GM21576 (cell line): ENCODE data around the gene KCNG4.
"Not testable (repeated sequence)": the region's sequence is repeated elsewhere in the genome, so short reads cannot be mapped to it uniquely, and the experiment has no call there.

ENCODE experiments used
- ATAC-seq: cut with Tn5 transposase; IDR thresholded peaks from one replicate; pipeline ENCODE4 v1.9.1; 2021; ENCODE audit warnings: mild to moderate bottlenecking, moderate library complexity; ENCODE audit not compliant: unreplicated experiment

KCNG4 gene

DNA sequence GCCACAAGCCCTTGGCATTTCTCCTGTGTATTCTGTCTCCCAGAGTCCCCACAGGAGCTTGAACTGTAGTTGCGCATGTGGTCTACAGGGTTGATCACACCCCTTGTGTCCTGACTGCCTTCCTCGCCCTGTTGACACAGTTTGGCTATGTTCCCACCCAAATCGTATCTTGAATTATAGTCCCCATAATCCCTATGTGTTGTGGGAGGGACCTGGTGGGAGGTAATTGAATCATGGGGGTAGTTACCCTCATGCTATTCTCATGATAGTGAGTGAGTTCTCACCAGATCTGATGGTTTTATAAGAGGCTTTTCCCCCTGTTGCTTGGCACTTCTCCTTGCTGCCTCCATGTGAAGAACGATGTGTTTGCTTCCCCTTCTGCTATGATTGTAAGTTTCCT, 27.7 kb downstream of the KCNG4 start:
- ATAC-seq = no peak

- ATAC-seq = no peak
Measured at GRCh38 chr16:84209989-84210388, 29.8 kb downstream of the KCNG4 start.

DNA sequence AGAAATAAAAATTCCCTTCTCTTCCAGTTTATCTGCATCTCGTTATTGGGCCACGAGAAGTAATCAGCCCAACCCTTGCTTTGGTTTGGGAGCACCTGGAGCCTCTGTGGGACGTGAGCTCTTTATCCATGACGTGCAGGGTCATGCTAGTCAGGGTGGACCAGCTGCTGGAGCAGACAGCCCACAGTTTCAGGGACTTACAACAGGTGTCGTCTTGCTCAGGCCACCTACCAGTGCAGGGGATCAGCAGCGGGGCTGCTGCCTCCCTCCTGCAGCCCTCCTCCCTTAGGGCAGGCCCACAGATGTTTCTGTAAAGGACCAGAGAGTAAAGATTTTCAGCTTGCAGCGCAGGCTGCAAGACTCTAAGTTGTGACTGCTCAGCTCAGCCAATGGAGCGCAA, 31.9 kb downstream of the KCNG4 start:
- ATAC-seq = no peak

DNA sequence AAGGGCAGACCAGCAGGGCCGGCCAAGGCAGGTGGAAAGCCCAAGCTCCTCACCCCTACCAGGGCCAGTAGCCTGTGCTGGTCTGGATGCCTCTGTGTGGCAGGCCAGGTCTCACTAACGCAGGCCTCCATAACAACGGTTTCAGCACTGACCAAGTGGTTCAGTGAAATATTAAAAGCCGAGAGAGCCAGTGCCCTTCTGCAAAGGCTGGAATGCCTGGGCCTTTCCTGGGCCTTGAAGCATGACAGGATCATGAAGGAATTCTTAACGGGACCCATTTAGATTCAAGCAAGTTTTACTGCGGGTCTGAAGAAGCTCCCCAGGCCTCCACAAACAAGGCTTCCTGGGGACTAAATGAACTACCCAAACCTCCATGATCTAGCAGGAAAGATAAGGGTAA, 32.6 kb downstream of the KCNG4 start:
- ATAC-seq = no peak

- no peak for ATAC-seq
Measured at GRCh38 chr16:84205976-84206691, 33.7 kb downstream of the KCNG4 start.

DNA sequence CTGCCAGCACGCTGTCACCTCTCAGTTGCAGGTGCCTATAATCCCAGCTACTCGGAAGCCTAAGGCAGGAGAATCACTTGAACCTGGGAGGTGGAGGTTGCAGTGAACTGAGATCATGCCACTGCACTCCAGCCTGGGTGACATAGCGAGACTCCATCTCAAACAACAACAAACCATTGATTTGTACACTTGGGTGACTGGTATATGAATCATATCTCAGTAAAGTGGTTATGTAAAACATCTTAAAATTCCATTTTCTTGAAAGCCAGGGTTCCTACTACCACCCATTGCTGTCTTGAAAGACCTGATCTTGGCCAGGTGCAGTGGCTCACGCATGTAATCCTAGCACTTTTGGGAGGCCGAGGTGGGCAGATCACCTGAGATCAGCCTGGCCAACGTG, 34.7 kb downstream of the KCNG4 start:
- not testable (repeated sequence) for ATAC-seq

- ATAC-seq = not testable (repeated sequence)
Measured at GRCh38 chr16:84204551-84204950, 35.3 kb downstream of the KCNG4 start.

- no peak for ATAC-seq
Measured at GRCh38 chr16:84199861-84200260, 40.0 kb downstream of the KCNG4 start.

DNA sequence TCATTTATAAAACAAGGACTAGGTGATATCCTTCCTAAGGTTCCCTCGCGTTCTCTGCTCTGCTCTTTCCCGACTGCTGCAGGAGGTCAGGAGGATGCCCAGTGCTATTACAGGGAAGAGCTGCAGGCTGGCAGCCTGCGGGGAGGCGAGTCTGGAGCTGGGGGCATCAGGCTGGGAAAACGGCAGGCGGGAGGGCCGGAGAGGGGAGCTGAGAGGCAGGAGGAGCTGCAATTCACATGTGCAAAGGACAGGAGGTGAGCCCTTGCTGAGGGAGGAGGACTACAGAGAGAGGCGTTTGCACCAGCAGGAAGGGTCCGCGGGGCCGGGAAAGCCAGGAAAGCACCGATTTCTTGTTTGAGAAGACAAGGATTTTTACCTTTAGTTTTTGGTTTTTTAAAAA, 40.7 kb downstream of the KCNG4 start:
- no peak for ATAC-seq

- no peak for ATAC-seq
Measured at GRCh38 chr16:84198401-84198800, 41.4 kb downstream of the KCNG4 start.

GRCh38 chr16:84197466-84198128, 42.2 kb downstream of the KCNG4 start:
- no peak for ATAC-seq

- no peak for ATAC-seq
Measured at GRCh38 chr16:84196727-84197394, 43.0 kb downstream of the KCNG4 start.

DNA sequence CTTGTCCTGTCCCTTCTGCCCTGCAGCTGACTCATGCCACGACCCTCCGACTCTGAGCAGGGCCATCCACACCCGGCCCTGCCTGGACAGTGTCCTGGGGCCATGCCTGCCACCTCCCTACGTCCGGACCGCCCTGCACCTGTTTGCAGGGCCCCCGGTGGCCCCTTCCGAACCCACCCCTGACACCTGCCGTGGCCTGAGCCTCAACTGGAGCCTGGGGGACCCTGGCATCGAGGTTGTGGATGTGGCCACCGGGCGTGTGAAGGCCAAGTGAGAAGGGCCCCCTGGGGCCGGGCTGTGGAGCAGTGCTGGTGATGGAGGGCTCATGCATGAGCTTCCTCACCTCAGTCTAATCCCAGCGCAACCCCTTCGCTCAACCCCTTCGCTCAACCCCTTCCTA, 43.7 kb downstream of the KCNG4 start:
- ATAC-seq = no peak

DNA sequence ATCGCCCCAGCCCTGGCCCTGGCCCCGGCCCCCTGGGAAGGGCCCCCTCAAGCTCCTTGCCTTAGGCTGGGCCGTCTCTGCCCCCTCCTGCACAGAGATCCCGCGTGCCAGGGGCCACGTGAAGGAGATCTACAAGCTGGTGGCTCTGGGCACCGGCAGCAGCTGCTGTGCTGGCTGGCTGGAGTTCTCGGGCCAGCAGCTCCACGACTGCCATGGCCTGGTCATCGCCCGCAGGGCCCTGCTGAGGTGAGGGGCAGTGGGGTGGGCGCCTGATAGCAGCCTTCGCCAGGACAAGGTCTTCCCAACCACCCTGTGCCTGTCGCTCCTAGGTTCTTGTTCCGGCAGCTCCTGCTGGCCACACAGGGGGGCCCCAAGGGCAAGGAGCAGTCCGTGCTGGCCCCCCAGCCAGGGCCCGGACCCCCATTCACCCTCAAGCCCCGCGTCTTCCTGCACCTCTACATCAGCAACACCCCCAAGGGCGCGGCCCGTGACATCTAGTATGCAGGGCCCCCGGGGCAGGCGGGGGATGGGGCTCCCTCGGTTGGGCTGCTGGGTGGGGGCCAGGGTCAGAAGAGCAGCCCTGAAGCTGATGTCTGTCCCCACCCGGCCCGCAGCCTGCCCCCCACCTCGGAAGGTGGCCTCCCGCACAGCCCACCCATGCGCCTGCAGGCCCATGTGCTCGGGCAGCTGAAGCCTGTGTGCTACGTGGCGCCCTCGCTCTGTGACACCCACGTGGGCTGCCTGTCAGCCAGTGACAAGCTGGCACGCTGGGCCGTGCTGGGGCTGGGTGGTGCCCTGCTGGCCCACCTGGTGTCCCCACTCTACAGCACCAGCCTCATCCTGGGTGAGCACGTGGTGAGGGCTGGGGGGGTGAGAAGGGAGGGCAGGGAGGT, 44.4 kb downstream of the KCNG4 start:
- ATAC-seq = no peak

DNA sequence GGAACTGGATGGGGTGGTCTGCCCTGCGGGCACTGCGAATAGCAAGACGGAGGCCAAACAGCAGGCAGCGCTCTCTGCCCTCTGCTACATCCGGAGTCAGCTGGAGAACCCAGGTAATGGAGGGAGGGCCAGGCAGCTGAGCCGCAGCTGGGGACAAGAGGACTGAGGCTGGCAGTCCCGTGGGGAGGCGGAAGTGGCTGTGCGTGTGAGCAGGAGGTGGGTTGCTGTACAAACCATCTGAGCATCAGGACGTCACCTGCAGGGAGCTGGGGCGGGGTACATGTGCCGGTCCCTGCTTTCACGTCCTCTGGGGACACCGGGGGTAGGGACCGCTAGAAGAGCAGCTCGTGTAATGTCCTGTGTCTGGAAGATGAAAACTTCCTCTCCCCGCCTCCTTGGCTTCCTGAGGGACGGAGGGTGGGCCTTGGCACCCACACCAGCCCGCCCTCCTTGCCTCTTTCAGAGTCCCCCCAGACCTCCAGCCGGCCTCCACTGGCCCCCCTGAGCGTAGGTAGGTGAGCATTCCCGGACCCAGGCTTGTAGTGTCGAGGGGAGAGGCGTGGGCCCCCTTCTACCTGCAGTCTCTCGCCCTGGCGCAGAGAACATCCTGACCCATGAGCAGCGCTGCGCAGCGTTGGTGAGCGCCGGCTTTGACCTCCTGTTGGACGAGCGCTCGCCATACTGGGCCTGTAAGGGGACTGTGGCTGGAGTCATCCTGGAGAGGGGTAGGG, 45.2 kb downstream of the KCNG4 start:
- ATAC-seq = no peak

- ATAC-seq = no peak
Measured at GRCh38 chr16:84194018-84194417, 45.8 kb downstream of the KCNG4 start.

GRCh38 chr16:84193480-84193879, 46.3 kb downstream of the KCNG4 start:
- no peak for ATAC-seq

DNA sequence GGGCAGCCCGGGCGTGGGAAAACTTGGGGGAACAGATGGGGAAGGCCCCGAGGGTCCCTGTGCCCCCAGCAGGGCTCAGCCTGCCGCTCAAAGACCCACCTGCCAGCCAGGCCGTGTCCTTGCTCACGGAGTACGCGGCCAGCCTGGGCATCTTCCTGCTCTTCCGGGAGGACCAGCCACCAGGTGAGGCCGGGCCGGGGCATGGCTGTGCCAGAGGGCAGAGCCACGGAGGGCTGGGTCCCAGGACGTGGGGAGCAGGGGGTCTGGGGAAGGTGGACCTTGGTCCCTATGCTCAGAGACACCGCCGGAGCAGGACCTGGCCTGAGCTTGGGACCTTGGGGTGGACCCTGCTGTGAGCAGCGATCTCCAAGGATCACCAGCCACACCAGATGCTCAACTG, 48.3 kb downstream of the KCNG4 start:
- no peak for ATAC-seq

GRCh38 chr16:84190731-84191388, 49.0 kb downstream of the KCNG4 start, which contains the start of gene ADAD2:
TSS of gene ADAD2 (plus strand) at chr16:84191157. CDS start at chr16:84191231, 74 bp downstream.
- no peak for ATAC-seq
